Measurements from ENCODE around the gene PLEKHG4B.

The PLEKHG4B gene

GRCh38 chr5:188488-189481, 96.8 kb downstream of the PLEKHG4B start:
- TF ChIP-seq FOXM1 (IDR thresholded peaks at IDR 0.05; ENCODE audit: borderline replicate concordance, low read depth), result no peak
- no peak; the same call in 1 of the 2 replicates for TF ChIP-seq TAF1 (IDR thresholded peaks at IDR 0.05; ENCODE audit: low read depth)
- TF ChIP-seq TEAD4 (IDR thresholded peaks at IDR 0.05), result no peak
- no peak for TF ChIP-seq ZBTB7A (IDR thresholded peaks at IDR 0.05; ENCODE audit: low read depth)
- TF ChIP-seq YY1 (IDR thresholded peaks at IDR 0.05; ENCODE audit: low read depth), result no peak
- no peak for TF ChIP-seq CREB1 (IDR thresholded peaks at IDR 0.05; ENCODE audit: low read depth)
- no peak for TF ChIP-seq CEBPB (IDR thresholded peaks at IDR 0.05)
- no peak for TF ChIP-seq EP300 (IDR thresholded peaks at IDR 0.05; ENCODE audit: borderline replicate concordance)
- TF ChIP-seq USF1 (IDR thresholded peaks at IDR 0.05), result 0 out of 2 replicates have a peak, but pooled peaks have one; percentile 14
- TF ChIP-seq MAX (IDR thresholded peaks at IDR 0.05), result peak; percentile 31; the same call in 1 of the 2 replicates
- TF ChIP-seq NFIC (IDR thresholded peaks at IDR 0.05), result no peak
- no peak for TF ChIP-seq TCF12 (IDR thresholded peaks at IDR 0.05; ENCODE audit: low read depth)
- no peak for TF ChIP-seq REST (IDR thresholded peaks at IDR 0.05; ENCODE audit: low read depth)
- TF ChIP-seq EGR1 (IDR thresholded peaks at IDR 0.05), result no peak
- TF ChIP-seq RAD21 (IDR thresholded peaks at IDR 0.05; ENCODE audit: low read depth), result peak; percentile 71

GRCh38 chr5:189486-189885, 97.5 kb downstream of the PLEKHG4B start:
- TF ChIP-seq MAX (IDR thresholded peaks at IDR 0.05) (no peak), EP300 (IDR thresholded peaks at IDR 0.05; ENCODE audit: borderline replicate concordance) (no peak), NFIC (IDR thresholded peaks at IDR 0.05) (no peak), USF1 (IDR thresholded peaks at IDR 0.05) (no peak), YY1 (IDR thresholded peaks at IDR 0.05; ENCODE audit: low read depth) (no peak), RAD21 (IDR thresholded peaks at IDR 0.05; ENCODE audit: low read depth) (no peak), FOXM1 (IDR thresholded peaks at IDR 0.05; ENCODE audit: borderline replicate concordance, low read depth) (no peak), ZBTB7A (IDR thresholded peaks at IDR 0.05; ENCODE audit: low read depth) (no peak), CEBPB (IDR thresholded peaks at IDR 0.05) (no peak), TAF1 (IDR thresholded peaks at IDR 0.05; ENCODE audit: low read depth) (no peak), TCF12 (IDR thresholded peaks at IDR 0.05; ENCODE audit: low read depth) (no peak), REST (IDR thresholded peaks at IDR 0.05; ENCODE audit: low read depth) (no peak), EGR1 (IDR thresholded peaks at IDR 0.05) (no peak)

DNA sequence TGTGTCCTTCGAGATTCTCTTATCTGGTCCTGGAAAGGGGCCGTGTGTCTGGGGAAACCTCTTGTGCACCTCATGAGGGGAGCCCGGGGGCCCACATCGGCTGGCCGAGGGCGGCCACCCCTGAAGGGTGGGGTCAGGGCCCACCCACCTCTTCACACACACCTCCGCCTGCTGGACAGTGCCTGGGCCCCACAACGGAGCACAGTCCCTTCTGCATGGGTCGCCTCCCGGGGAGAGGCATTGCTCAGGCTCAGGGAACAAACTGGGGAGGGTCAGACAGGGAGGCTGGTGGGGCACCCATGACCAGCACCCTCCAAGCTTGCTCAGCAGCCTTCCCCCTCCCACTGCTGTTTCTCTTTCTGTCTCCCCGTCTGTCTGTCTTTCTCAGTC, 98.0 kb downstream of the PLEKHG4B start:
- TF ChIP-seq NFIC (IDR thresholded peaks at IDR 0.05) (no peak), TEAD4 (IDR thresholded peaks at IDR 0.05) (no peak), YY1 (IDR thresholded peaks at IDR 0.05; ENCODE audit: low read depth) (no peak), USF1 (IDR thresholded peaks at IDR 0.05) (no peak), RAD21 (IDR thresholded peaks at IDR 0.05; ENCODE audit: low read depth) (no peak), EGR1 (IDR thresholded peaks at IDR 0.05) (no peak), CEBPB (IDR thresholded peaks at IDR 0.05) (no peak)

- TF ChIP-seq USF1 (IDR thresholded peaks at IDR 0.05) (0 out of 2 replicates have a peak, but pooled peaks have one; percentile 8), REST (IDR thresholded peaks at IDR 0.05; ENCODE audit: low read depth) (no peak)
Measured at GRCh38 chr5:190366-191035, 98.5 kb downstream of the PLEKHG4B start.

Data from Ishikawa (cell line).